Fibroblast of the aortic adventitia (primary cell): ENCODE measurements around the gene ACRV1. TPM values are rescaled to one million over a fixed set of nuclear protein-coding genes. Genes with fewer than 3 reads are reported as not detected.
A peak's percentile ranks its signal among the peaks of the same experiment; 100 is the strongest.

ENCODE experiments used
- DNase-seq: peaks from one replicate; pipeline ENCODE4 v3.0.0-alpha.2; 2010; ENCODE audit warnings: low read depth
- H3K4me3 ChIP-seq: 2 replicates; pipeline ENCODE4 v1.5.1; 2011; ENCODE audit warnings: low read depth, mild to moderate bottlenecking, control low read depth, low read length, moderate library complexity
- CTCF ChIP-seq: IDR thresholded peaks from 2 replicates; pipeline ENCODE4 v1.5.1; 2011; ENCODE audit warnings: mild to moderate bottlenecking, low read length, control low read depth, inconsistent platforms; ENCODE audit not compliant: insufficient read depth
- total RNA-seq: library from RNA; depleted of rRNA; stranded (reverse); fragments of >200 nt; gene quantifications from 2 replicates; pipeline ENCODE4 v1.2.3, GENCODE V29; 2012; ENCODE audit warnings: low replicate concordance

The ACRV1 gene
- total RNA-seq, 1 donor: not detected

GRCh38 chr11:125679837-125680236, 810 bp downstream of the ACRV1 start:
- no peak overlapping the region for H3K4me3 ChIP-seq
- TF ChIP-seq CTCF: no peak
- DNase-seq: no peak

- DNase-seq: peak; percentile 3
- H3K4me3 ChIP-seq: no peak overlapping the region
Measured at GRCh38 chr11:125679397-125679796, 1.2 kb downstream of the ACRV1 start.

GRCh38 chr11:125675196-125675595, 5.5 kb downstream of the ACRV1 start:
- no peak for TF ChIP-seq CTCF
- no peak for DNase-seq
- H3K4me3 ChIP-seq: no peak overlapping the region

More at GRCh38 chr11:125679397-125679796, 1.2 kb downstream of the ACRV1 start:
- TF ChIP-seq CTCF: peak; percentile 22

GRCh38 chr11:125674210-125674609, 6.4 kb downstream of the ACRV1 start:
- no peak overlapping the region for H3K4me3 ChIP-seq
- no peak for TF ChIP-seq CTCF

GRCh38 chr11:125671561-125671960, 9.1 kb downstream of the ACRV1 start:
- no peak for DNase-seq

More at GRCh38 chr11:125674210-125674609, 6.4 kb downstream of the ACRV1 start:
- no peak for DNase-seq

GRCh38 chr11:125670172-125670571, 10.5 kb downstream of the ACRV1 start:
- DNase-seq: no peak
- no peak for TF ChIP-seq CTCF
- no peak overlapping the region for H3K4me3 ChIP-seq

More at GRCh38 chr11:125671561-125671960, 9.1 kb downstream of the ACRV1 start:
- no peak for TF ChIP-seq CTCF
- H3K4me3 ChIP-seq: no peak overlapping the region

- H3K4me3 ChIP-seq: no peak overlapping the region
- DNase-seq: no peak
- TF ChIP-seq CTCF: no peak
Measured at GRCh38 chr11:125667151-125667550, 13.5 kb downstream of the ACRV1 start.
